ENCODE data around the gene ANKFY1.

Gene ANKFY1

GRCh38 chr17:4161192-4161966 is 102.4 kb downstream of the ANKFY1 start (continued):
- 0 out of 2 replicates have a peak, but pooled peaks have one; percentile 32 for TF ChIP-seq INSM2 (tag by site-specific recombination; IDR thresholded peaks at IDR 0.05)
- TF ChIP-seq, protein P1, sequence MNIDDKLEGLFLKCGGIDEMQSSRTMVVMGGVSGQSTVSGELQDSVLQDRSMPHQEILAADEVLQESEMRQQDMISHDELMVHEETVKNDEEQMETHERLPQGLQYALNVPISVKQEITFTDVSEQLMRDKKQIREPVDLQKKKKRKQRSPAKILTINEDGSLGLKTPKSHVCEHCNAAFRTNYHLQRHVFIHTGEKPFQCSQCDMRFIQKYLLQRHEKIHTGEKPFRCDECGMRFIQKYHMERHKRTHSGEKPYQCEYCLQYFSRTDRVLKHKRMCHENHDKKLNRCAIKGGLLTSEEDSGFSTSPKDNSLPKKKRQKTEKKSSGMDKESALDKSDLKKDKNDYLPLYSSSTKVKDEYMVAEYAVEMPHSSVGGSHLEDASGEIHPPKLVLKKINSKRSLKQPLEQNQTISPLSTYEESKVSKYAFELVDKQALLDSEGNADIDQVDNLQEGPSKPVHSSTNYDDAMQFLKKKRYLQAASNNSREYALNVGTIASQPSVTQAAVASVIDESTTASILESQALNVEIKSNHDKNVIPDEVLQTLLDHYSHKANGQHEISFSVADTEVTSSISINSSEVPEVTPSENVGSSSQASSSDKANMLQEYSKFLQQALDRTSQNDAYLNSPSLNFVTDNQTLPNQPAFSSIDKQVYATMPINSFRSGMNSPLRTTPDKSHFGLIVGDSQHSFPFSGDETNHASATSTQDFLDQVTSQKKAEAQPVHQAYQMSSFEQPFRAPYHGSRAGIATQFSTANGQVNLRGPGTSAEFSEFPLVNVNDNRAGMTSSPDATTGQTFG (tag by site-specific recombination; IDR thresholded peaks at IDR 0.05; ENCODE audit: borderline replicate concordance), result no peak

DNA sequence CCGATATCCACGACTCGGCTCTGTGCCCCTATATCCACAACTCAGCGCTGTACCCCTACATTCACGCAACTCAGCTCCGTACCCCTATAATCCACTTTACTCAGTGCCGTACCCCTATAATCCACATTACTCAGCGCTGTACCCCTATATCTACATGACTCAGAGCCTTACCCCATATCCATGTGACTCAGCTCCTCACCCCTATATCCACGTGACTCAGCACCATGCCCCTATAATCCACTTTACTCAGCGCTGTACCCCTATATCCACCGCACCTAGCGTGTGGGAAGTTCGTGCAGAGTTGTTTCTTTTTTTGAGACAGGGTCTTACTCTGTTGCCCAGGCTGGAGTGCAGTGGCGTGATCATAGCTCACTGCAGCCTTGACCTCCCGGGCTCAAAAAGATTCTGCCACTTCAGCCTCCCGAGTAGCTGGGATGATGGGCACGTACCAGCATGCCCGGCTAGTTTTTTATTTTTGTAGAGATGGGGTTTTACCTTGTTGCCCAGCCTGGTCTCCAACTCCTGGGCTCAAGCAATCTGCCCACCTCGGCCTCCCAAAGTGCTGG is 103.4 kb downstream of the ANKFY1 start:
- no peak overlapping the region; the same call in 1 of the 2 replicates for H3K27ac ChIP-seq (ENCODE audit: extremely low read depth, low read depth, low read length)
- H3K9me3 ChIP-seq (ENCODE audit: control insufficient read depth, insufficient read depth, low read depth, low read length), result no peaks in the 10 kb centered on the region
- peak; percentile 91 for TF ChIP-seq ZBTB10 (tag by site-specific recombination; IDR thresholded peaks at IDR 0.05)
- peak; percentile 85 for TF ChIP-seq ZNF121 (tag by site-specific recombination; IDR thresholded peaks at IDR 0.05)
- no peak for TF ChIP-seq ZNF394 (tag by site-specific recombination; IDR thresholded peaks at IDR 0.05; ENCODE audit: borderline replicate concordance)
- H3K36me3 ChIP-seq (ENCODE audit: control insufficient read depth in 2 of 2, insufficient read depth in 1 of 2, low read length in 2 of 2), result peaks cover 0 to 59% of the 10 kb centered on the region in 2 experiments; a peak in 2 of 3 replicates
- no peak overlapping the region for H3K4me3 ChIP-seq (ENCODE audit: low read depth, low read length)
- ChIA-PET CTCF (interaction anchor here (0.6 to 1.4 kb wide), 5 partner anchors 102 to 521 kb away, joined by 3 to 5 read pairs (median 3); no protein-coding TSS in a partner anchor), POLR2A (interaction anchor here (3.8 to 8.7 kb wide), 2 partner anchors 16 to 17 kb away, joined by 61 to 98 read pairs; partner anchors contain the start of genes CYB5D2 and ZZEF1)
- H3K4me1 ChIP-seq (ENCODE audit: control insufficient read depth, insufficient read depth, low read length), result peaks cover 16% of the 10 kb centered on the region

- Histone ChIP-seq H3K27ac (ENCODE audit: extremely low read depth, low read depth, low read length) (no peak overlapping the region), H3K4me1 (ENCODE audit: control insufficient read depth, insufficient read depth, low read length) (peaks cover 16% of the 10 kb centered on the region), H3K36me3 (ENCODE audit: control insufficient read depth in 2 of 2, insufficient read depth in 1 of 2, low read length in 2 of 2) (peaks cover 0 to 57% of the 10 kb centered on the region in 2 experiments; a peak in 2 of 3 replicates), H3K4me3 (ENCODE audit: low read depth, low read length) (no peak overlapping the region), H3K9me3 (ENCODE audit: control insufficient read depth, insufficient read depth, low read depth, low read length) (no peaks in the 10 kb centered on the region)
- ChIA-PET CTCF (interaction anchor here (0.6 to 1.4 kb wide), 5 partner anchors 9 to 261 kb away, joined by 3 to 7 read pairs (median 4); no protein-coding TSS in a partner anchor), POLR2A (interaction anchor here (8.7 kb wide), 1 partner anchor 15 kb away, joined by 98 read pairs; the partner anchor contains the start of genes CYB5D2 and ZZEF1)
- TF ChIP-seq ZBTB10 (tag by site-specific recombination; IDR thresholded peaks at IDR 0.05), result peak; percentile 97
- TF ChIP-seq ZNF596 (tag by site-specific recombination; IDR thresholded peaks at IDR 0.05), result no peak
- TF ChIP-seq SCRT1 (tag by site-specific recombination; IDR thresholded peaks at IDR 0.05; ENCODE audit: borderline replicate concordance), result no peak
Observed at GRCh38 chr17:4159761-4160160, 104.0 kb downstream of the ANKFY1 start.

Measured in HEK293 (cell line).